Loucy (cell line): Measurements from ENCODE around the gene OSBPL1A.

ENCODE experiments used
- EZH2phosphoT487 ChIP-seq: fragments of 200-600 bp; IDR thresholded peaks from 2 replicates; pipeline ENCODE4 v1.6.1; 2018; ENCODE audit warnings: antibody characterized with exemption, mild to moderate bottlenecking, moderate library complexity, borderline replicate concordance
- TF ChIP-seq, protein P1 (sequence below): fragments of 200-600 bp; sonication (generic); conservative IDR thresholded peaks from 2 replicates; pipeline ENCODE4 v1.5.1; 2014; ENCODE audit warnings: mild to moderate bottlenecking, antibody characterized with exemption, low read length

DNA sequence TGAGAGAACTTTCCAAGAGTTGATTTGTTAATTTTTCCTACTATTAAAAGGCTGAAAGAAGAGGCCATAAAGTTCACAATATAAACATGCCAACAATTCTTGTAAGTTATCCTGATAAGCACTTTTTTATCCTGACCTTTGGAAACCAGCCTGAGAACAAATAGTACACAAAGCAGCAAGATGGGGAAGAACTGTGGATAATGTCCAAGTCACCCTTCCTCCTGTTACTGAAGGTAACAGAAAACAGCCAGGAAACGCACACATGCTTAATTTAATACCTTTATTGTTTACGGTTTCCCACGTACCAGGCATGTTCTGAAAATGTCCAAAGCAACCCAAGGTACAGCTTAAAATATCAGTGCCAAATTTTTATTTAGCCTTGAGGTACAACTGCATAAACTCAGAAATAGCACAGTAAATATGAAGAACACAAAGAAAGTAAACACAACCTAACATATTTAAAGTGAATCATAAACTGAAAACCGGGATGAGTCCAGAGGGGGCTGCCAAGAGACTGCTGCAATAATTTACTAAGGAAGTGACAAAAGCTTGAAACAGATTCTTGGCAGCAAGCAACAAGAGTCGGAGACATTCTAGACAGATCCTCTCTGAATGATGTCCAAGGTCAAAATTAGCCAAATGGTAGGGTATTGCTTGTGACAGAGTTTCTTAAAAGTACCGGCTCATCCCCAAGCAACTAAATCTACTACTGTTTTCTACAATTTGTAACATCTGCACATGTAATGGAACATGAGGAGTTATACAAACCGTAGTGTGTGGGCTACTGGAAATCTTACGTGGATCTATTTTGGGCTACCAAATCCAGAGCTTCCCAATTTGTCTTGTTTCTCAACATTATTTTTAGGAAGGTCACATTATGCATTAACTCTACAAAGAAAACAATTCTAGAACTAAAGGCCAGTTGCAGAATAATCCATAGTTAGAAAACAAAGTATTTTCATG, 165.6 kb downstream of the OSBPL1A start:
- TF ChIP-seq, protein P1, sequence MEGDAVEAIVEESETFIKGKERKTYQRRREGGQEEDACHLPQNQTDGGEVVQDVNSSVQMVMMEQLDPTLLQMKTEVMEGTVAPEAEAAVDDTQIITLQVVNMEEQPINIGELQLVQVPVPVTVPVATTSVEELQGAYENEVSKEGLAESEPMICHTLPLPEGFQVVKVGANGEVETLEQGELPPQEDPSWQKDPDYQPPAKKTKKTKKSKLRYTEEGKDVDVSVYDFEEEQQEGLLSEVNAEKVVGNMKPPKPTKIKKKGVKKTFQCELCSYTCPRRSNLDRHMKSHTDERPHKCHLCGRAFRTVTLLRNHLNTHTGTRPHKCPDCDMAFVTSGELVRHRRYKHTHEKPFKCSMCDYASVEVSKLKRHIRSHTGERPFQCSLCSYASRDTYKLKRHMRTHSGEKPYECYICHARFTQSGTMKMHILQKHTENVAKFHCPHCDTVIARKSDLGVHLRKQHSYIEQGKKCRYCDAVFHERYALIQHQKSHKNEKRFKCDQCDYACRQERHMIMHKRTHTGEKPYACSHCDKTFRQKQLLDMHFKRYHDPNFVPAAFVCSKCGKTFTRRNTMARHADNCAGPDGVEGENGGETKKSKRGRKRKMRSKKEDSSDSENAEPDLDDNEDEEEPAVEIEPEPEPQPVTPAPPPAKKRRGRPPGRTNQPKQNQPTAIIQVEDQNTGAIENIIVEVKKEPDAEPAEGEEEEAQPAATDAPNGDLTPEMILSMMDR, result no peak
- TF ChIP-seq EZH2phosphoT487, result no peak
